ENCODE data around the gene RGS17.

Gene RGS17

GRCh38 chr6:153051801-153052200, 79.3 kb downstream of the RGS17 start:
- H3K4me3 Mint-ChIP-seq: no peak overlapping the region
- DNase-seq (ENCODE audit: low spot score in 2 of 2) (no peak), ATAC-seq (ENCODE audit: low read depth) (no peak)
- H3K27me3 Mint-ChIP-seq: peaks cover 7% of the 10 kb centered on the region
- no peak overlapping the region for H3K27ac Mint-ChIP-seq
- H3K9me3 Mint-ChIP-seq: peaks cover 4% of the 10 kb centered on the region
- no peaks in the 10 kb centered on the region for H3K4me1 Mint-ChIP-seq
- H3K36me3 Mint-ChIP-seq: no peaks in the 10 kb centered on the region

- no peaks in the 10 kb centered on the region for H3K4me1 Mint-ChIP-seq
- no peak for ATAC-seq (ENCODE audit: low read depth)
- H3K36me3 Mint-ChIP-seq: no peaks in the 10 kb centered on the region
- H3K9me3 Mint-ChIP-seq: peaks cover 4% of the 10 kb centered on the region
- H3K27me3 Mint-ChIP-seq: peaks cover 5% of the 10 kb centered on the region
- H3K27ac Mint-ChIP-seq: no peak overlapping the region
- no peak for DNase-seq (ENCODE audit: low spot score in 2 of 2)
- no peak overlapping the region for H3K4me3 Mint-ChIP-seq
Observed at GRCh38 chr6:153048631-153049030, 82.5 kb downstream of the RGS17 start.

GRCh38 chr6:153047386-153047785, 83.7 kb downstream of the RGS17 start:
- H3K9me3 Mint-ChIP-seq: peaks cover 4% of the 10 kb centered on the region
- no peaks in the 10 kb centered on the region for H3K4me1 Mint-ChIP-seq
- ATAC-seq (ENCODE audit: low read depth) (no peak), DNase-seq (ENCODE audit: low spot score in 2 of 2) (no peak)
- no peaks in the 10 kb centered on the region for H3K36me3 Mint-ChIP-seq
- no peak overlapping the region for H3K27ac Mint-ChIP-seq
- H3K27me3 Mint-ChIP-seq: peaks cover 5% of the 10 kb centered on the region
- no peak overlapping the region for H3K4me3 Mint-ChIP-seq

GRCh38 chr6:153045271-153045670, 85.8 kb downstream of the RGS17 start:
- H3K36me3 Mint-ChIP-seq: no peaks in the 10 kb centered on the region
- ATAC-seq (ENCODE audit: low read depth): no peak
- no peak for DNase-seq (ENCODE audit: low spot score in 2 of 2)
- no peaks in the 10 kb centered on the region for H3K4me1 Mint-ChIP-seq
- peaks cover 1% of the 10 kb centered on the region for H3K27me3 Mint-ChIP-seq
- no peak overlapping the region for H3K4me3 Mint-ChIP-seq
- no peaks in the 10 kb centered on the region for H3K9me3 Mint-ChIP-seq
- no peak overlapping the region for H3K27ac Mint-ChIP-seq

- Mint-ChIP-seq H3K4me1 (no peaks in the 10 kb centered on the region), H3K9me3 (no peaks in the 10 kb centered on the region), H3K4me3 (no peak overlapping the region), H3K36me3 (no peaks in the 10 kb centered on the region), H3K27ac (no peak overlapping the region), H3K27me3 (peaks cover 1% of the 10 kb centered on the region)
- ATAC-seq (ENCODE audit: low read depth) (no peak), DNase-seq (ENCODE audit: low spot score in 2 of 2) (no peak)
Observed at GRCh38 chr6:153044295-153044694, 86.8 kb downstream of the RGS17 start.

- no peaks in the 10 kb centered on the region for H3K9me3 Mint-ChIP-seq
- ATAC-seq (ENCODE audit: low read depth): no peak
Observed at GRCh38 chr6:153043719-153044118, 87.4 kb downstream of the RGS17 start.

GRCh38 chr6:153038378-153039057, 92.6 kb downstream of the RGS17 start:
- no peak for DNase-seq (ENCODE audit: low spot score in 2 of 2)
- Mint-ChIP-seq H3K4me3 (no peak overlapping the region), H3K27ac (no peak overlapping the region), H3K27me3 (peaks cover 2% of the 10 kb centered on the region), H3K36me3 (no peaks in the 10 kb centered on the region), H3K9me3 (no peaks in the 10 kb centered on the region), H3K4me1 (no peaks in the 10 kb centered on the region)
- ATAC-seq (ENCODE audit: low read depth): no peak

More at GRCh38 chr6:153043719-153044118, 87.4 kb downstream of the RGS17 start:
- peaks cover 1% of the 10 kb centered on the region for H3K27me3 Mint-ChIP-seq
- no peaks in the 10 kb centered on the region for H3K4me1 Mint-ChIP-seq
- DNase-seq (ENCODE audit: low spot score in 2 of 2): no peak
- no peak overlapping the region for H3K4me3 Mint-ChIP-seq
- no peaks in the 10 kb centered on the region for H3K36me3 Mint-ChIP-seq
- no peak overlapping the region for H3K27ac Mint-ChIP-seq

GRCh38 chr6:153034139-153034538, 96.9 kb downstream of the RGS17 start:
- Mint-ChIP-seq H3K27ac (no peak overlapping the region), H3K4me3 (no peak overlapping the region), H3K36me3 (no peaks in the 10 kb centered on the region), H3K9me3 (no peaks in the 10 kb centered on the region), H3K27me3 (peaks cover 8% of the 10 kb centered on the region), H3K4me1 (peaks cover 7% of the 10 kb centered on the region)
- DNase-seq (ENCODE audit: low spot score in 2 of 2) (no peak), ATAC-seq (ENCODE audit: low read depth) (no peak)

- peaks cover 15% of the 10 kb centered on the region for H3K27me3 Mint-ChIP-seq
- ATAC-seq (ENCODE audit: low read depth): no peak
- H3K36me3 Mint-ChIP-seq: no peaks in the 10 kb centered on the region
- H3K9me3 Mint-ChIP-seq: no peaks in the 10 kb centered on the region
- H3K4me3 Mint-ChIP-seq: no peak overlapping the region
- H3K4me1 Mint-ChIP-seq: peaks cover 7% of the 10 kb centered on the region
- no peak overlapping the region for H3K27ac Mint-ChIP-seq
- DNase-seq (ENCODE audit: low spot score in 2 of 2): no peak
Observed at GRCh38 chr6:153032255-153032882, 98.7 kb downstream of the RGS17 start.

- peaks cover 19% of the 10 kb centered on the region for H3K27me3 Mint-ChIP-seq
- no peak overlapping the region for H3K4me3 Mint-ChIP-seq
- ATAC-seq (ENCODE audit: low read depth): no peak
- no peak overlapping the region for H3K27ac Mint-ChIP-seq
- no peaks in the 10 kb centered on the region for H3K36me3 Mint-ChIP-seq
- H3K4me1 Mint-ChIP-seq: peaks cover 7% of the 10 kb centered on the region
- no peaks in the 10 kb centered on the region for H3K9me3 Mint-ChIP-seq
- DNase-seq (ENCODE audit: low spot score in 2 of 2): no peak
Observed at GRCh38 chr6:153031335-153031955, 99.6 kb downstream of the RGS17 start.

GRCh38 chr6:153028963-153029362, 102.1 kb downstream of the RGS17 start:
- ATAC-seq (ENCODE audit: low read depth): no peak
- Mint-ChIP-seq H3K4me3 (no peak overlapping the region), H3K27me3 (peaks cover 22% of the 10 kb centered on the region), H3K9me3 (no peaks in the 10 kb centered on the region), H3K4me1 (peaks cover 11% of the 10 kb centered on the region), H3K36me3 (no peaks in the 10 kb centered on the region), H3K27ac (no peak overlapping the region)
- no peak for DNase-seq (ENCODE audit: low spot score in 2 of 2)

- no peaks in the 10 kb centered on the region for H3K36me3 Mint-ChIP-seq
- H3K27ac Mint-ChIP-seq: no peak overlapping the region
- no peaks in the 10 kb centered on the region for H3K9me3 Mint-ChIP-seq
- peaks cover 22% of the 10 kb centered on the region for H3K27me3 Mint-ChIP-seq
- no peak for ATAC-seq (ENCODE audit: low read depth)
- H3K4me1 Mint-ChIP-seq: peaks cover 11% of the 10 kb centered on the region
- DNase-seq (ENCODE audit: low spot score in 2 of 2): no peak
- no peak overlapping the region for H3K4me3 Mint-ChIP-seq
Observed at GRCh38 chr6:153028286-153028685, 102.8 kb downstream of the RGS17 start.

- Mint-ChIP-seq H3K36me3 (no peaks in the 10 kb centered on the region), H3K9me3 (no peaks in the 10 kb centered on the region), H3K27ac (no peak overlapping the region), H3K27me3 (peaks cover 22% of the 10 kb centered on the region), H3K4me1 (peaks cover 11% of the 10 kb centered on the region), H3K4me3 (no peak overlapping the region)
- DNase-seq (ENCODE audit: low spot score in 2 of 2): no peak
- ATAC-seq (ENCODE audit: low read depth): no peak
Observed at GRCh38 chr6:153027480-153027879, 103.6 kb downstream of the RGS17 start.

- H3K4me3 Mint-ChIP-seq: no peak overlapping the region
- H3K4me1 Mint-ChIP-seq: peaks cover 4% of the 10 kb centered on the region
- no peak overlapping the region for H3K27ac Mint-ChIP-seq
- no peak for DNase-seq (ENCODE audit: low spot score in 2 of 2)
- no peaks in the 10 kb centered on the region for H3K9me3 Mint-ChIP-seq
- peaks cover 18% of the 10 kb centered on the region for H3K27me3 Mint-ChIP-seq
- no peaks in the 10 kb centered on the region for H3K36me3 Mint-ChIP-seq
- no peak for ATAC-seq (ENCODE audit: low read depth)
Observed at GRCh38 chr6:153024709-153025017, 106.4 kb downstream of the RGS17 start.

Data from memory B cell (primary cell).